PC-3 (cell line): ENCODE data around the gene SLC38A8.

ENCODE experiments used
- CTCF ChIP-seq: fragments of 300-600 bp; sonication (generic); conservative IDR thresholded peaks from 2 replicates; pipeline ENCODE4 v1.5.1; 2017; ENCODE audit warnings: antibody characterized with exemption, low read depth, mild to moderate bottlenecking, low read length
- EZH2 ChIP-seq: fragments of 300-600 bp; sonication (generic); IDR thresholded peaks from one replicate; pipeline ENCODE4 v1.6.1; 2017; ENCODE audit warnings: antibody characterized with exemption, mild to moderate bottlenecking, low read length; ENCODE audit not compliant: unreplicated experiment
- EZH2phosphoT487 ChIP-seq: fragments of 300-600 bp; sonication (generic); IDR thresholded peaks from 2 replicates; pipeline ENCODE4 v1.6.1; 2018; ENCODE audit warnings: mild to moderate bottlenecking, antibody characterized with exemption, low read length, borderline replicate concordance

GRCh38 chr16:84082835-84083569 lies 40.4 kb upstream of the SLC38A8 start:
- TF ChIP-seq EZH2phosphoT487 = no peak
- no peak for TF ChIP-seq CTCF
- no peak for TF ChIP-seq EZH2
